NCI-H2081 (cell line): ENCODE data around the gene SH3BP2.
"Not testable (repeated sequence)": the region's sequence is repeated elsewhere in the genome, so short reads cannot be mapped to it uniquely, and the experiment has no call there.

Experiments used
- DNase-seq, 2 experiments: peaks; one replicate each; lab custom pipeline; 2025; lab: John Stamatoyannopoulos, UW

SH3BP2 gene

DNA sequence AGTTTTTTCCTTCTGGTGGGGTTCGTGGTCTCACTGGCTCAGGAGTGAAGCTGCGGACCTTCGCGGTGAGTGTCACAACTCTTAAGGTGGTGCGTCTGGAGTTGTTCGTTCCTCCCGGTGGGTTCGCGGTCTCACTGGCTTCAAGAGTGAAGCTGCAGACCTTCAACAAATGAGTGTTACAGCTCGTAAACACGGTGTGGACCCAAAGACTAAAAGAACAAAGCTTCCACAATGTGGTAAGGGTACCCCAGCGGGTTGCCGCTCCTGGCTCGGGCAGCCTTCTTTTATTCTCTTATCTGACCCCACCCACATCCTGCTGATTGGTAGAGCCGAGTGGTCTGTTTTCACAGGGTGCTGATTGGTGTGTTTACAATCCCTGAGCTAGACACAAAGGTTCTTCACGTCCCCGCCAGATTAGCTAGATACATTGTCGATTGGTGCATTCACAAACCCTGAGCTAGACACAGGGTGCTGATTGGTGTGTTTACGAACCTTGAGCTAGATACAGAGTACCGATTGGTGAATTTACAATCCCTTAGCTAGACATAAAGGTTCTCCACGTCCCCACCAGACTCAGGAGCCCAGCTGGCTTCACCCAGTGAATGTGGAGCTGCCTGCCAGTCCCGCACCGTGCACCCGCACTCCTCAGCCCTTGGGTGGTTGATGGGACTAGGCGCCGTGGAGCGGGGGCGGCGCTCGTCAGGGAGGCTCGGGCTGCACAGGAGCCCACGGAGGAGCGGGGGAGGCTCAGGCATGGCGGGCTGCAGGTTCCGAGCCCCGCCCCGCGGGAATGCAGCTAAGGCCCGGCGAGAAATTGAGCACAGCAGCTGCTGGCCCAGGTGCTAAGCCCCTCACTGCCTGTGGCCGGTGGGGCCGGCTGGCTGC, 30.2 kb upstream of the SH3BP2 start:
- DNase-seq = not testable (repeated sequence)

- DNase-seq = no peak
Measured at GRCh38 chr4:2763511-2763967, 29.3 kb upstream of the SH3BP2 start.

DNA sequence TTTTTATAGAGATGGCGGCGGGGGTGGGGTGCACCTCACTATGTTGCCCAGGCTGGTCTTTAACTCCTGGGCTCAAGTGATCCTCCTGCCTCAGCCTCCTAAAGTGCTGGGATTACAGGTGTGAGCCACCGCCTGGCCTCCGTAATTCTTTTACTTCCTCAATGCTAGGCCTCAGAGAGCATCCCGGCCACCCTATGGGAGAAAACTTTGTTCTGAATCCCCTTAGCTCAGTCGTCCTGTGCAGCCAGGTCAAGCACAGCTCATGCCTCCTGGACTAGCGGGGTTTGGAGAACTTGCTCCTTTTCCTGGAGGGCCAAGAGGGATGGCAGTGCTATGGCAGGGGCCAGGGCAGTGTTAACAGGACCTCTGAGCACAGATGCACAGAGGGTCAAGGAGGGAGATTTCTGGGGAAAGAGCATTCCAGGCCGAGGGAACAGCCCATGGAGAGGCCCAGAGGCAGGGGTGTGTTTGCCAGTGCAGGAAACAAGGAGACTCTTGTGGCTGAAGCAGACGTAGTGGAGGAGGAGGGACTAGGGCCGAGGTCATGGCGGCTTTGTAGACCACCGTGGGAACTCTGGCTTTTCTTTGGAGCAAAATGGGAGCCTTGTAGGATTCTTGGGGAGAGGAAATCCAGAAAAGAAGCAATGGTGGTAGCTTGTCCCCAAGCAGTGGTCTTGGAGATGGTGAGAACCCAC, 26.9 kb upstream of the SH3BP2 start:
- no peak for DNase-seq

- no peak for DNase-seq
Measured at GRCh38 chr4:2767046-2767704, 25.7 kb upstream of the SH3BP2 start.

DNA sequence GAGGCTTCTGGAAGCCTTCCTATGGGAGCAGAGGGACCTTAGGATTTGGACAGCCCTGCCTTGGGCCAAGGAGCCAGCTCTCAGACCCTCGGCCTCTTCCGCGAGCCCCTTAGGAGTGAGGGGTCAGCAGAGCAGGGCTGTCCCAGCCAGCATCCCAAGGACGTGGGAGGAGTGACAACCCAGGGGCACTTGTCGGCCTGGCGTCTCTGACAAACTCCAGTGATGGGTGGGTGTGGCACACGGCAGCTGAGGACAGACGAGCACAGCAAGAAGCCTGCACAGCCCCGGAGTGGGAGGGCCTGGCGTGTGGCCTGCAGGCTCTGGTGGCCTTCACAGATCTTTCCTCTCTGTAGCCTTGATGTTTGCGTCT, 25.2 kb upstream of the SH3BP2 start:
- DNase-seq = no peak

- DNase-seq = no peak
Measured at GRCh38 chr4:2768124-2768523, 24.8 kb upstream of the SH3BP2 start.

DNA sequence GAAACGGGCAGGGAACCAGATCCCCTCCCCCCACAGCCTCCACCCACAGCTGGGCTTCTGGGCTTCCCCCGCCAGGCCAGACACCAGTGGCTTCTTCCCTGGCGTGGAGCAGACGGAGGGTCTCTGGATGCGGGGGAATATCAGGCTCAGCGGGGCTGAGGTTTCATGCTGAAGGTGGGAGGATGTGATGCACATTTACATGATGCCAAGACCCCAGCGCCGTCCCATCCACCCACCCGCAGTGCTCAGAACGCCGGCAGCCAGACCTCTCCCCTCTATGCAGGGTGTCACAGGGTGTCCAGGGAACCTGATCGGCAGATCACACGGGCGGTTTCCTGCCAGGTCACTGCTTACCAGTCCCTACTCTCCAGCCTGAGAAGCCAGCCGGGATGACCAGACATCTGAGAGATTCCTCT, 24.0 kb upstream of the SH3BP2 start:
- DNase-seq = no peak

DNA sequence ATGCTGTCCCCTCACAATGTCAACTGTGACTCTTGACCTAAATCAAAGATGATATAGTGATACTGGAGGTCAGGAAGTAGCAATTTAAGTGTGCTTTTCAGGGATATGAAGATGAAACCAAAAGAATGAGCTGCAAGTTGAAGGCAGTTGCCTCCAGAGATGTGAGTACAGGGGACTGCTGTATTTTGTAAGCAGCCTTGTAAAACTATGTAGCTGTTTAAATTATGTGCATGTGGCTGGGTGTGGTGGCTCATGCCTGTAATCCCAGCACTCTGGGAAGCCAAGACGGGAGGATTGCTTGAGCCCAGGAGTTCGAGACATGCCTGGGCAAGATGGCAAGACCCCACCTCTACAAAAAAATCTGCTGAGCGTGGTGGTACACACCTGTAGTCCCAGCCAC, 21.6 kb upstream of the SH3BP2 start:
- DNase-seq = no peak

GRCh38 chr4:2780643-2781042, 12.2 kb upstream of the SH3BP2 start:
- not testable (repeated sequence) for DNase-seq

DNA sequence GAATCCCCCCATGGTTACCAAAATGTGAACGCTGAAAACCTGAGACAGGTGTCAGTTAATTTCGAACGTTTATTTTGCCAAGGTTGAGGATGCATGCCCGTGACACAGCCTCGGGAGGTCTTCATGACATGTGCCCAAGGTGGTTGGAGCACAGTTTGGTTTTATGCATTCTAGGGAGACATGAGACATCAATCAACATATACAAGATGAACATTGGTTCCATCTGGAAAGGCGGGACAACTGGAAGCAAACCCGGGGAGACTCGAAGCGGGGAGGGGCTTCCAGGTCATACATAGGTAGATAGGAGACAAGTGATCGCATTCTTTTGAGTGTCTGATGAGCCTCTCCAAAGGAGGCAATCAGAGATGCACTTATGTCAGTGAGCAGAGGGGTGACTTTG, 11.0 kb upstream of the SH3BP2 start:
- no peak for DNase-seq

DNA sequence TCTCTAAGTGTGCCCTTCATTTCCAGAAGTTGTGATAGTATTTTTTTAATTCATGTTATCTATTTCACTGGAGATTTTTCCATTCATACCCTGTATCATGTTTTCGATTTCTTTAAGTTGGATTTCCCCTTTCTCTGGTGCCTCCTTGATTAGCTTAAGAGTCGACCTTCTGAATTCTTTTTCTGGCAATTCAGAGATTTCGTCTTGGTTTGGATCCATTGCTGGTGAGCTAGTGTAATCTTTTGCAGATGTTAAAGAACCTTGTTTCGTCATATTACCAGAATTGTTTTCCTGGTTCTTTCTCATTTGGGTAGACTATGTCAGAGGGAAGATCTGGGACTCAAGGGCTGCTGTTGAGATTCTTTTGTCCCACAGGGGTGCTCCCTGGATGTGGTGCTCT, 9.1 kb upstream of the SH3BP2 start:
- no peak for DNase-seq

- no peak for DNase-seq
Measured at GRCh38 chr4:2785613-2786012, 7.3 kb upstream of the SH3BP2 start.

DNA sequence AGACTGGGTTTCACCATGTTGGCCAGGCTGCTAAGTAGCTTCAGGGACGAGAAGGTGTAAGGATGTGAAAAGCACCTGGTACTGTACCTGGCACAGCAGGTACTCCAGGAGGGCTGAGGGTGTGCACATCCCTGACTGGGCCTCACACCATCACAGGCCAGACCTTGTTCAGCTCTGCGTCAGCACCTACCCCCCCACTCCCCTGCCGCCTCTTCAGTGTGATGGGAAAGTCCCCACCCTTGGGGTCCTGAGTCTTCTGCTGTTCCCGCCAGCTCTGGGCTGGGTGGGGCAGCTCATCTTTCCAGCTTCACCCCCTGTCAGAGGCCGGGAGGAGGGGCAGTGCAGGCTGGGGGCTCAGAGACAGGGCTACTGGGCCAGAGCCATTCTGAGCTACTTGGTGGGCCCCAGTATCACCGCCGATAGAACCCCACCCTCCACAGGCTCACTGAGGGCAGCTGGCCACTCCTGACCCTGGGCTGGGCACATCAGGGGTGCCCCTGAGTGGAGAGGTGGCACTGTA, 6.7 kb upstream of the SH3BP2 start:
- no peak for DNase-seq

GRCh38 chr4:2786794-2787229, 6.1 kb upstream of the SH3BP2 start:
- DNase-seq = no peak

- no peak for DNase-seq
Measured at GRCh38 chr4:2787230-2788100, 5.4 kb upstream of the SH3BP2 start.

- DNase-seq = no peak
Measured at GRCh38 chr4:2788101-2788500, 4.8 kb upstream of the SH3BP2 start.

GRCh38 chr4:2788532-2789103, 4.3 kb upstream of the SH3BP2 start:
- no peak for DNase-seq

GRCh38 chr4:2789351-2789750, 3.5 kb upstream of the SH3BP2 start:
- DNase-seq = no peak

- peak; percentile 11 to 24 for DNase-seq
Measured at GRCh38 chr4:2789793-2790582, 2.9 kb upstream of the SH3BP2 start.
